ENCODE results near the gene CIB4.

Gene CIB4

DNA sequence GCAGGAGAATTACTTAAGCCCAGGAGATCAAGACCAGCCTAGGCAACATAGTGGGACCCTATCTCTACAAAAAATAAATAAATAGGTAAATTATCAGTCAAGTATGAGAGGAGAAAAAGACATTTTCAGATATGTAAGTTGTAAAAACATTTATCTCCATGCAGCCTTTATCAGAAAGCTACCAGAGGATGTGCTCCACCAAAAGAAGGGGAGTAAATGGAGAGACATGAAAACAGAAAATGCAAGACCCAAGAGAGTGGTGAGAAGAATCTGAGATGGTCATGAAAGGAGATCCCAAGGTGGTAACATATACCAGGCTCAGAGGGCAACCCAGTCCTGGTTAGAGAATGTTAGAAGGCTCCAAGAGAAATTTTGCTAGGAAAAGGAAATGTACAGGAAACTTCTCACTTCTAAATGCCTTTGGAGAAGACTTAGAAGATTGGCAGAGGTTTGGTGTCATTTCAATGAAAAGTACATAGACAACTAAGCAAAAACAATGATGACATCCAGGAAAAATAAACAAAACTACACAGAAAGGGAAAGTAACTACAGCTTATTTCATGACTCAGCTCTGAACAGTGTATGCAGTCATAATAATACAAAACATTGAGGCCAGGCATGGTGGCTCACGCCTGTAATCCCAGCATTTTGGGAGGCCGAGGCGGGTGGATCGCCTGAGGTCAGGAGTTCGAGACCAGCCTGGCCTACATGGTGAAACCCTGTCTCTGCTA, 19.5 kb downstream of the CIB4 start:
- Histone ChIP-seq H3K79me2 (no peaks in the 10 kb centered on the region), H3K9ac (no peak overlapping the region), H3K36me3 (ENCODE audit: control insufficient read depth, insufficient read depth, low read length) (no peaks in the 10 kb centered on the region), H3K4me1 (no peaks in the 10 kb centered on the region), H3K4me2 (ENCODE audit: low read length) (no peak overlapping the region), H3K9me3 (ENCODE audit: control insufficient read depth, low read length) (no peaks in the 10 kb centered on the region), H3K4me3 (ENCODE audit: low read depth, low read length) (no peak overlapping the region), H3K27ac (no peak overlapping the region), H2AFZ (no peak overlapping the region), H3K27me3 (ENCODE audit: control insufficient read depth, insufficient read depth, low read length) (peaks cover 4% of the 10 kb centered on the region)
- TF ChIP-seq, protein P1, sequence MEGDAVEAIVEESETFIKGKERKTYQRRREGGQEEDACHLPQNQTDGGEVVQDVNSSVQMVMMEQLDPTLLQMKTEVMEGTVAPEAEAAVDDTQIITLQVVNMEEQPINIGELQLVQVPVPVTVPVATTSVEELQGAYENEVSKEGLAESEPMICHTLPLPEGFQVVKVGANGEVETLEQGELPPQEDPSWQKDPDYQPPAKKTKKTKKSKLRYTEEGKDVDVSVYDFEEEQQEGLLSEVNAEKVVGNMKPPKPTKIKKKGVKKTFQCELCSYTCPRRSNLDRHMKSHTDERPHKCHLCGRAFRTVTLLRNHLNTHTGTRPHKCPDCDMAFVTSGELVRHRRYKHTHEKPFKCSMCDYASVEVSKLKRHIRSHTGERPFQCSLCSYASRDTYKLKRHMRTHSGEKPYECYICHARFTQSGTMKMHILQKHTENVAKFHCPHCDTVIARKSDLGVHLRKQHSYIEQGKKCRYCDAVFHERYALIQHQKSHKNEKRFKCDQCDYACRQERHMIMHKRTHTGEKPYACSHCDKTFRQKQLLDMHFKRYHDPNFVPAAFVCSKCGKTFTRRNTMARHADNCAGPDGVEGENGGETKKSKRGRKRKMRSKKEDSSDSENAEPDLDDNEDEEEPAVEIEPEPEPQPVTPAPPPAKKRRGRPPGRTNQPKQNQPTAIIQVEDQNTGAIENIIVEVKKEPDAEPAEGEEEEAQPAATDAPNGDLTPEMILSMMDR (IDR thresholded peaks at IDR 0.05) = no peak

DNA sequence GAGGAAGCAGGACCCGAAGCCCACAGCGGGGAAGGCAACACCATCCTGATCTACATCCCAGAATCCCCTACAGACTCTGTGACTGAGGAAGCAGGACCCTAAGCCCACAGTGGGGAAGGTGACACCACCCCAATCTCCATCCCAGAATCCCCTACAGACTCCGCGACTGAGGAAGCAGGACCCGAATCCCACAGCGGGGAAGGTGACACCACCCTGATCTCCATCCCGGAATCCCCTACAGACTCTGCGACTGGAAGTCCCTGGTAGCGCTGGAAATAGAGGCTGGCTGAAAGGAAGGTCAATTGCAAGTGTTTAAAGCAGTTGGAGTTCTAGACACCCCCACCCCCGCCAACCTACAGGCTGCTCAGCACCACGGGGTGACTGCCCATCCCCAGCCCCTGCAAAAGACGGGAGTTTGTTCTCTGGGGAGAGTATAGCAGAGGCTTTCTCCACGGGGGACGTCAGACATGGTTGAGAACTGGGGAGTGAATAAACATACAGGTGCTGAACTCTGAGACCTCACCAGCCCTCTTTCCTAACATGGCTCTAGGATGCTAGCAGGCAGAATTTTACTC, 21.0 kb downstream of the CIB4 start:
- Histone ChIP-seq H3K9ac (no peak overlapping the region), H2AFZ (no peak overlapping the region), H3K36me3 (ENCODE audit: control insufficient read depth, insufficient read depth, low read length) (no peaks in the 10 kb centered on the region), H3K4me3 (ENCODE audit: low read depth, low read length) (no peak overlapping the region), H3K9me3 (ENCODE audit: control insufficient read depth, low read length) (no peaks in the 10 kb centered on the region), H3K79me2 (no peaks in the 10 kb centered on the region), H3K4me1 (no peaks in the 10 kb centered on the region), H3K27me3 (ENCODE audit: control insufficient read depth, insufficient read depth, low read length) (peaks cover 4% of the 10 kb centered on the region), H3K27ac (no peak overlapping the region), H3K4me2 (ENCODE audit: low read length) (no peak overlapping the region)
- TF ChIP-seq, protein P1 (IDR thresholded peaks at IDR 0.05) = no peak

GRCh38 chr2:26619521-26619951, 21.6 kb downstream of the CIB4 start:
- H3K27ac ChIP-seq = no peak overlapping the region
- no peaks in the 10 kb centered on the region for H3K4me1 ChIP-seq
- H3K79me2 ChIP-seq = no peaks in the 10 kb centered on the region
- H3K9me3 ChIP-seq (ENCODE audit: control insufficient read depth, low read length) = no peaks in the 10 kb centered on the region
- no peak overlapping the region for H3K4me2 ChIP-seq (ENCODE audit: low read length)
- no peak overlapping the region for H2AFZ ChIP-seq
- H3K27me3 ChIP-seq (ENCODE audit: control insufficient read depth, insufficient read depth, low read length) = peaks cover 4% of the 10 kb centered on the region
- H3K36me3 ChIP-seq (ENCODE audit: control insufficient read depth, insufficient read depth, low read length) = no peaks in the 10 kb centered on the region
- TF ChIP-seq, protein P1 (IDR thresholded peaks at IDR 0.05) = no peak
- H3K4me3 ChIP-seq (ENCODE audit: low read depth, low read length) = no peak overlapping the region
- no peak overlapping the region for H3K9ac ChIP-seq

GRCh38 chr2:26619096-26619495, 22.1 kb downstream of the CIB4 start:
- no peaks in the 10 kb centered on the region for H3K36me3 ChIP-seq (ENCODE audit: control insufficient read depth, insufficient read depth, low read length)
- no peak overlapping the region for H3K4me3 ChIP-seq (ENCODE audit: low read depth, low read length)
- TF ChIP-seq, protein P1 (IDR thresholded peaks at IDR 0.05) = no peak
- H3K79me2 ChIP-seq = no peaks in the 10 kb centered on the region
- H3K4me1 ChIP-seq = no peaks in the 10 kb centered on the region
- H3K27me3 ChIP-seq (ENCODE audit: control insufficient read depth, insufficient read depth, low read length) = peaks cover 4% of the 10 kb centered on the region
- no peak overlapping the region for H2AFZ ChIP-seq
- H3K27ac ChIP-seq = no peak overlapping the region
- no peak overlapping the region for H3K4me2 ChIP-seq (ENCODE audit: low read length)
- no peaks in the 10 kb centered on the region for H3K9me3 ChIP-seq (ENCODE audit: control insufficient read depth, low read length)
- no peak overlapping the region for H3K9ac ChIP-seq

- Histone ChIP-seq H3K4me2 (ENCODE audit: low read length) (no peak overlapping the region), H3K9ac (no peak overlapping the region), H3K4me3 (ENCODE audit: low read depth, low read length) (no peak overlapping the region), H3K79me2 (no peaks in the 10 kb centered on the region), H3K4me1 (no peaks in the 10 kb centered on the region), H3K27ac (no peak overlapping the region), H3K9me3 (ENCODE audit: control insufficient read depth, low read length) (no peaks in the 10 kb centered on the region), H3K36me3 (ENCODE audit: control insufficient read depth, insufficient read depth, low read length) (no peaks in the 10 kb centered on the region), H3K27me3 (ENCODE audit: control insufficient read depth, insufficient read depth, low read length) (peaks cover 4% of the 10 kb centered on the region), H2AFZ (no peak overlapping the region)
- TF ChIP-seq, protein P1 (IDR thresholded peaks at IDR 0.05) = no peak
Observed at GRCh38 chr2:26618611-26619010, 22.6 kb downstream of the CIB4 start.

Measured in parathyroid adenoma (tissue), 2 donors.